ENCODE results near the gene ARHGDIA. TPM values are rescaled to one million over a fixed set of nuclear protein-coding genes. Genes with fewer than 3 reads are reported as not detected.
A peak's percentile ranks its signal among the peaks of the same experiment; 100 is the strongest.

The ARHGDIA gene
- total RNA-seq, 1 experiment from 2014 or later = 304 TPM

DNA sequence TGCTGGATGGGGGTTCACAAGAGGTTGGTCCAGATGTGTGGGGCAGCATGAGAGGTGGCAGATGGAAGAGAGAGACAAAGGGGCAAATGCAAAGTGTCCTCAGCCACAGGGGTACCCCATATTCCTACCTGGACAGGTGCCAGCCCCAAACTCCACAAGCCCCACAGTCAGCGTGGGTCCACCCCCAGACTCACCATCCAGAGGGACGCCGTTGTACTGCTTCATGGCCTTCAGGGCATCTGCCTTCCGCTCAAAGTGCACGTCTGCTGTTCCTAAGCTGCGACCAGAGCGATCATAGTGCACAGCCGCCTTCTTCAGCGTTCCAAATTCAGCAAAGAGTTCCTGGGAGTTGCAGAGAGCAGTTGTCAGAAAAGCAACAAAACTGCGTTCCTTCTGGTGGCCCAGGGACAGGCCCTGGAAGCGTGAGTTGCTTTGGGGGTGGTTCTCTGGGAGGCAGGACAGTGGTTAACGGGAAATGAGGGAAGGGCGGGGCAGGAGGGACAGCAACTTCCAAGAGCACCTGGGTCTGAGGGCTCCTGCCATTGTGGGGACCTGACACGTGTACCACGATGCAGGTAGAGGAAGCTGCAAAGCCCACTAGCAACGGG is 18.0 kb upstream of the ARHGDIA start:
- no peak overlapping the region for H3K27ac ChIP-seq
- H3K27me3 ChIP-seq (replicated peaks) = no peaks in the 10 kb centered on the region
- no peak for DNase-seq (ENCODE audit: low read depth in 1 of 2, low spot score in 2 of 2)
- peaks cover 81% of the 10 kb centered on the region for H3K36me3 ChIP-seq
- H3K4me3 ChIP-seq = no peak overlapping the region
- H3K4me1 ChIP-seq (replicated peaks) = peaks cover 29% of the 10 kb centered on the region
- no peaks in the 10 kb centered on the region for H3K9me3 ChIP-seq (replicated peaks)

DNA sequence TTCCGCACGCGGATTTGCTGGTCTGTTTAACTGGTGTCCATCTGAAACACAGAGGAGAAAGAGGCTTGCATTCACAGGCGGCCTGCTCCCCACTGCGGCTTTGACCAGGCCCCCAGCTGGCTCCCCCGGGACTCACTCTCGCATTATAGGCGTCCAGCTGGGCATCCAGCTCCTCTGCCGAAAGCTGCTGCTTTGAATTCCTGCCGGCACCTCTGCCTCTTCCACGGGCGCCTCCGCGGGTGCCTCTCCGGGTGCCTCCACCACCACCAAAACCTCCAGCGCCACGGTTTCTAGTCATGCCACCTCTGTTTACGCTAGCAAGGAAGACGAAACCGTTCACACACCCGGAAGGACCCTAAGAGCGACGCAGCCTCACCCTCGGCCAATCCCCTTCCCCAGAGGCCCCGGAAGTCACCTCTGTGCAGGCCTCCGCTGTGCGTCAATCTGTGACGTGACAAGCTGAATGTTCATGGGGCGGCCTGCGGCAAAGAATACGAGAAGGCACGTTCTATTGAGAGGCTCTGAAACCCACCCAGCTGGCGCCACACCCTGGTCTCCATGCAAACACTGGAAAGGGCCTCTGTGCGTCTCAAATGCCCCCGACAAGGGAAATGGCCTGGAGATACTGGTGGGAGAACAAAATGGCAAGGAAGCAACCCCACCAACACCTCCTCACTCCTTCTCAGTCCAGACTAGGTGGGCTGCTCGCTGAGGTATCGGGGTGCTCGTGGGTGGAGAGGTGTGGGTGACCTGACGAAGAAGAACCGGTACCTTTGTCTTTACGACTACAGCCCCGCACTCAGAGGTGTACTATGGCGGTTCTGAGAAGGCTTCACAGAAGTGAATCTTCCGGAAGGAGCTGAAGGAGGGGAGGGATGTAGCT is 17.2 kb upstream of the ARHGDIA start:
- DNase-seq (ENCODE audit: low read depth in 1 of 2, low spot score in 2 of 2) = no peak
- H3K27ac ChIP-seq = no peak overlapping the region
- peaks cover 84% of the 10 kb centered on the region for H3K36me3 ChIP-seq
- no peak overlapping the region for H3K4me3 ChIP-seq
- peaks cover 29% of the 10 kb centered on the region for H3K4me1 ChIP-seq (replicated peaks)
- no peaks in the 10 kb centered on the region for H3K9me3 ChIP-seq (replicated peaks)
- H3K27me3 ChIP-seq (replicated peaks) = no peaks in the 10 kb centered on the region

DNA sequence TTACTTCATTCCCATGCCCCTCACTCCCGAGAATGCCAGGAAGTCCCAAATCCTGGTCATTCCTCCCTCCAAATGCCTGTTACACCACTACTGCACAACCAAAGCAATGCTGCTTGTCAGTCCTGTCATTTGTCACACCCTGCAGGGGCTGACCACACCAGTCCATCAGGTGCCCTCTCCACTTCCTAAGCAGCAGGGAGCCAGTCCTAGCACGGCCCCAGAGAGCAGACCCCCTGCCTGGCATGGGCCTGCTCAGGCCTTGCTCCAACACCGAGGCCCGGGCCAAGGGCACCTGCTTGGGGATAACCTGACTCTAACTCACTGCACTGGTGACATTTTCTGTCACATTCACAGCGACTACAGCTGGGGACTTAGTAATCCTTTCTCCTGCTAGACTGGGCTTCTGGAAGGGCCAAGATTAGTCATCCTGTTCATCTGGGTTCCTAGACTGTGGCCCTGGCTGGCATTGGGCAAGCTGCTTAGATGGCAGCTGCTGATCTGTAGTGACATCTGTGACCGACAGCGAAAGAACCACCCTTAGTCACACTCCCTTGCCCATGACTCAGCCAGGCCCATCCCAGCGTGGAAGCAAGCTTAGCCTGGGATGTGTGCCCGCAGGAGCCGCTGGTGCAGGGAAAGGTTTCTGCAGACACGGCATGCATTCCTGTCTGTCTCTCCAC is 14.9 kb upstream of the ARHGDIA start:
- Histone ChIP-seq H3K27ac (no peak overlapping the region), H3K4me1 (replicated peaks) (peaks cover 22% of the 10 kb centered on the region), H3K36me3 (peaks cover 98% of the 10 kb centered on the region), H3K27me3 (replicated peaks) (no peaks in the 10 kb centered on the region), H3K4me3 (no peak overlapping the region), H3K9me3 (replicated peaks) (no peaks in the 10 kb centered on the region)
- DNase-seq (ENCODE audit: low read depth in 1 of 2, low spot score in 2 of 2) = peak in 1 of 2 experiments; percentile 72

DNA sequence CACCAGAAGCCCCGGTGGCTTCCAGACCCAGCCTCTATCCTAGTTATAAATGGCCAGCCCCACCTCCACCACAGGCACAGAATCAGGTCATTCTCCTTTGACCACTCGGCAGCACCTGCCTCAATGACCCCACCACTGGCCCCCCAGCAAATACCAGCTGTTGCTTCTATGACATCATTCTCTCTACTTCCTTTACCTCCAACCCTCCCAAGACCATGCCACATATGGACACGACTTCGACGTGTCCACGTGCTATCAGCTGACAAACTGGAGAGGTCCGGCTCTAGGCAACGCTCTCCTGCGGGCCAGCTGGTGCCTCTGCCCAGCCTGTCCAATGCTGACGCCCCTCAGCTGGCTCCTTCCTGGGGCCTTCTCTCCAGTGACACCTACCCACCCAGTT is 14.3 kb upstream of the ARHGDIA start:
- peaks cover 20% of the 10 kb centered on the region for H3K4me1 ChIP-seq (replicated peaks)
- no peaks in the 10 kb centered on the region for H3K27me3 ChIP-seq (replicated peaks)
- H3K9me3 ChIP-seq (replicated peaks) = no peaks in the 10 kb centered on the region
- peaks cover 99% of the 10 kb centered on the region for H3K36me3 ChIP-seq
- H3K27ac ChIP-seq = no peak overlapping the region
- no peak for DNase-seq (ENCODE audit: low read depth in 1 of 2, low spot score in 2 of 2)
- H3K4me3 ChIP-seq = no peak overlapping the region

DNA sequence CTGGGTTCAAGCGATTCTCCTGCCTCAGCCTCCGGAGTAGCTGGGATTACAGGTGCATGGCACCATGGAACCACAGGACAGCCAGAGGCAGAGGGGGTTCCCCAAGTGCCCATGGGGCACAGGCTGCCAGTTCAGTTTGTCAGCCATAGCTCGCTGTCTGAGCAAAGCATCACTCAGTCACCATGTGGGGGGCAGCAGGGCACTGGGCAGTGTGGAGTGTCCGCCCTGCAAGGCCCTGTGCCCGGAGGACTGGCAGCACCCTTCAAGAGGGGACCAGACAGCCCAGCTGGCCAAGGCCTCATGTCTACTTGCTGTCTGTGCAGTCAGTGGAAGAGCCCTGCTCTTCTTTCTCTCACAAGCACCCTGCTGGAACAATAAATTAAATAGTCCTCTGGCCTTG is 13.8 kb upstream of the ARHGDIA start:
- H3K4me1 ChIP-seq (replicated peaks) = peaks cover 15% of the 10 kb centered on the region
- no peaks in the 10 kb centered on the region for H3K27me3 ChIP-seq (replicated peaks)
- no peaks in the 10 kb centered on the region for H3K9me3 ChIP-seq (replicated peaks)
- peaks cover 99% of the 10 kb centered on the region for H3K36me3 ChIP-seq
- H3K4me3 ChIP-seq = no peak overlapping the region
- no peak overlapping the region for H3K27ac ChIP-seq
- DNase-seq (ENCODE audit: low read depth in 1 of 2, low spot score in 2 of 2) = no peak

DNA sequence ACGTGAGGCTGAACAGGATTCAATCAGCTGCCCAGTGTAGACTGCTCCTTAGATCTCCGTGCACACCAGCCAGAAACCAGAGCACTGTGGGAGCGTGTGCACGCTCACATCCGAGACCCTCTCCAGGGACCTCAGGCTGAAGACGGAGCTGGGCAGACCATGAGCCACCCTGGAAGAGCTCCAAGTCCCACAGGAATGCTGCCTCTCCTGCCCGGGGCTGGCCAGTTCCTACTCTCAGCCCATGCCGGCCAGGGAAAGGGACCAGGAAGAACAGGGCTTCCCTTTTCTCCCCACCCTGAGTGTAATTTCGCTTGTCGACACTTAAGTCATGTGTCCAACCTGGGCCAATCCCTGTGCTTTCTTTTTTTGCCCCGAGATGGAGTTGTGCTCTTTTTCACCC is 13.4 kb upstream of the ARHGDIA start:
- no peak for DNase-seq (ENCODE audit: low read depth in 1 of 2, low spot score in 2 of 2)
- peaks cover 99% of the 10 kb centered on the region for H3K36me3 ChIP-seq
- peaks cover 11% of the 10 kb centered on the region for H3K4me1 ChIP-seq (replicated peaks)
- H3K9me3 ChIP-seq (replicated peaks) = no peaks in the 10 kb centered on the region
- H3K27me3 ChIP-seq (replicated peaks) = no peaks in the 10 kb centered on the region
- no peak overlapping the region for H3K4me3 ChIP-seq
- H3K27ac ChIP-seq = no peak overlapping the region

DNA sequence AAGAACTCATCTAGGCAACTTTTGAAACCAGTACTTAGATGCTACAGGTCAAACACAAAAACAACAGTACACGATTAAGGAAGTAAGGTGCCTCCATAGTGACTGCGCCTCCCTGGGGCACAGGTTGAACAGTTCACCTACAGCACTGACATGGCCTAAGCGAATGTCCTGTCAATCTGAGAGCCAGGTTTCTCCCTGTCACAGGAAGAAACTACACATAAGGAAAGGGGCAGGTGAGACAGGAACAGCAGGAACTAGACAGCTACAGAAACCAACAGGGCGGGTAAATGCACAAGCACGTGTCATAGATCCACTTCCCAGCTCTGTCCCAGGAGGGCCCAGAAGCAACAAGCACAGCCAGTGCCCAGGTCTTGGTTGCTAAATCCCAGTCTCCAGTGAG is 8.0 kb upstream of the ARHGDIA start:
- no peak for DNase-seq (ENCODE audit: low read depth in 1 of 2, low spot score in 2 of 2)
- Histone ChIP-seq H3K27ac (no peak overlapping the region), H3K27me3 (replicated peaks) (no peaks in the 10 kb centered on the region), H3K36me3 (peaks cover 68% of the 10 kb centered on the region), H3K9me3 (replicated peaks) (no peaks in the 10 kb centered on the region), H3K4me3 (no peak overlapping the region), H3K4me1 (replicated peaks) (no peaks in the 10 kb centered on the region)

DNA sequence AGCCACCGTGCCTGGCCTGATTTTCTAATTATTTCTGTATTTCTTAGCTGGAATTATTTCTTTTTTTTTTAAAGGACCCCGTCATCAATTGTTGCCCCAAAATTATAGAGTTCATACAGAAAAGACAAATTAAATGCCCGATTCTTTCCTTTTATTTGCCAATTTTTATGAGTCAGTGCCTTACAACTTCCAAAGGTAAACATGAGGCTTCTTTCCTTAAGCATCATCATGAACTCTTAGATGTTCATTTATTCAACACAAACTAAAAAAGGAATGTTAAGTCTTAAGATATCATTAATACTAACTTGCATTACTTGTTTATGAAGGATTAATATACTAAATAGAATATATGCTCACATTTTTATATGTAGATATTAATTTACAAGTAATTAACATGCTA is 7.2 kb upstream of the ARHGDIA start:
- H3K27me3 ChIP-seq (replicated peaks) = no peaks in the 10 kb centered on the region
- no peaks in the 10 kb centered on the region for H3K4me1 ChIP-seq (replicated peaks)
- no peaks in the 10 kb centered on the region for H3K9me3 ChIP-seq (replicated peaks)
- H3K27ac ChIP-seq = no peak overlapping the region
- H3K36me3 ChIP-seq = peaks cover 59% of the 10 kb centered on the region
- DNase-seq (ENCODE audit: low read depth in 1 of 2, low spot score in 2 of 2) = no peak
- no peak overlapping the region for H3K4me3 ChIP-seq

DNA sequence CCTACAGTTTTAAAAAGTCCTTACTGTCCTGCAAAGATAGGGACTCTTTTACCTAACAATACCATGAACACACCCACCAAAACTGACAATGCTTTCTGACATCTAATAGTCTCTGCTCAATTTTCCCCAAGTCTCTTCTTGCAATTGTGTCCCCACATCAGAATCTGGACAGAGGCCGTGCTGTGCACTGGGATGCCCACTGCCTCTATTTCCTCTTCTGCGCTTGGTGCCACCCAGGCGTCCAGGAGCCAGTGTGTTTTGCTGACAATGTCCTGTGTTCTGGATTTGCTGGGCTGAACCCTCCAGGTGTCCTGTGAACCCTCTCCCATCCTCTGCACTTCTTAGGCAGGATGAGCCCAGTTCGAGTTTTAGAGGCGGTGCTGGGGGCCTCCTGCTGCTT is 6.4 kb upstream of the ARHGDIA start:
- Histone ChIP-seq H3K9me3 (replicated peaks) (no peaks in the 10 kb centered on the region), H3K27me3 (replicated peaks) (no peaks in the 10 kb centered on the region), H3K36me3 (peaks cover 57% of the 10 kb centered on the region), H3K4me1 (replicated peaks) (no peaks in the 10 kb centered on the region; the same call in 1 of the 2 replicates), H3K4me3 (no peak overlapping the region), H3K27ac (no peak overlapping the region)
- no peak for DNase-seq (ENCODE audit: low read depth in 1 of 2, low spot score in 2 of 2)

DNA sequence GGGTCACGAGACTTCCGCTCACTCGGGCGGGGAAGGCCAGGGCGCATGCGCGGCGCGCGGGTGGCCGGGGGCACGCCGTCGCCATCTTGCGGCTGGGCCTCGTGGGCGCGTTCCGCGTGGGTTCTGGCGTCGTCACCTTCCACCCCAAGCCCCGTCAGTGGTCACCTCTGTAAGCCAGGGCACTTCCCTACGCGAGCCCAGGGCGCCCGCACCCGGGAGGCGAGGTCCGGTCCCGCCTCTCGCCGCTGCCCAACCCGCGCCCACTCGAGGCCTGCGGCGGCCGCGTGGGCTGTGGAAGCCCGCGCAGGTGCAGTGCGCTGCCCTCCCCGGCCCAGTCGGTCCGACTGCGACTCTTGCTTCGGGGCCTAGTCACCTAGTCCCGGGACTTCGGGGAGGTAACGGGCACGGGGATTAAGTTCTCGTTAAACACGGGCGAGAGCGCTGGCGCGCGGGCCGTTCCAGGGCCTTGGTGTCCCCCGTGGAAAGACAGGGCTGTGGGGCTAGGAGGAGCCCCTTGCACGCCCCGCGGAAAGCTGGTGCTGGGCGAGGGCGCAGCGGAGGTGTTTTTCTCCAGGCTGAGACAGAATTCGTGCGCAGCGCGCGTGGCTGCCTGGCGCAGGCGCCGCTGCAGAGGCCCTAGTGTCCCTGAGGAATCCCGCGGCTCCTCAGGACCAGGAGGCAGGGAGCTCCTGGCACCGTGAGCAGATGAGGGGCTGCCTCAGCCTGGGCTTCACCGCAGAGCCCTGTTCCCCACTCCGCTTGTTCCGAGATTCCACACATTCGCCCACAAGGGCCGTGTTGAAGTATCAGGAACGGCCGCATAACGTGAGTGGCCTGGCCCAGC is 472 bp upstream of the ARHGDIA start:
- peak; percentile 88 to 98 for DNase-seq (ENCODE audit: low read depth in 1 of 2, low spot score in 2 of 2)
- Histone ChIP-seq H3K27me3 (replicated peaks) (no peaks in the 10 kb centered on the region), H3K27ac (peak overlapping the region; percentile 87), H3K4me3 (peak overlapping the region; percentile 98), H3K4me1 (replicated peaks) (peaks cover 50% of the 10 kb centered on the region), H3K9me3 (replicated peaks) (no peaks in the 10 kb centered on the region; the same call in 1 of the 2 replicates), H3K36me3 (peaks cover 57% of the 10 kb centered on the region)

DNA sequence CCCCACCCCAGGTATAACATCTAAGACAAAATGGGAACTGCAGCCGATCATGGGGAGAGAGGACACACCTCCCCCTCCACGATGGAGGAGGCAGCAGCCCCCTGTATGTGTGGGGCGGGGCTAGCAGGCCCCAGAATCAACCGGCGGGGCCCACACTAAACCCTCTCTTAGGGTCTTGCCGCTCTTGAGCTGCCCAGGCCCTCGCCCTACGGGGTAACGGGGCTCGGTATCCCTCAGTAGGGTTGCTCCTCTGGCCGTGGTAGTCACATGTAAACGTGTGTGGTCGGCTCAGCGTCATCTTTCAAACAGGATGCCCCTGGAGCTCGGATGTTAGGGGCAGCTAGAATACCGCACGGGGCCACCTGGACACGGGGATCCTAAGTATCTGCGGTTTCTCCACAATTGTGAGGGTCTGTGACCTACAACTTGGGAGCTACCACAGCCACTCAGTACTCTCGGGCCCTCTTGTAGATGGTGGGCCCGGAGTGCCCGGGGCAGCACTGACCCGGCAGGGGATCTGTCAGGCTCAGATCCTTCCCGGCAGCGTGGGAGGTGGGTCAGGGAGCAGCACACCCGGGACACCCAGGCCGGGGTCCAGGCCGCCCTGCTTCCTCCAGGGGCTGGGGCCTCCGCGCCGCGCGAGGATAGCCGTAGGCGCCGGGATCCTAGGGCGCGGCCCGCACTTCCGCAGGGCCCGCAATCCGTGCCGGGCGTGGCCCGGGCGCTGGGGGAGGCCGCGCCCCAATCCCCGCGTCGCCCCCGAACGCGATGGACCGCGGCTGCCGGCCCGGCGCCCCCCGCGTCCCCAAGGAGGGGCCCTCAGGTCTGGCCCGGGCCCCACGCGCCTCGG is 781 bp downstream of the ARHGDIA start:
- peak; percentile 76 to 84 for DNase-seq (ENCODE audit: low read depth in 1 of 2, low spot score in 2 of 2)
- no peaks in the 10 kb centered on the region; the same call in 1 of the 2 replicates for H3K9me3 ChIP-seq (replicated peaks)
- H3K4me3 ChIP-seq = peak overlapping the region; percentile 98
- peaks cover 50% of the 10 kb centered on the region for H3K4me1 ChIP-seq (replicated peaks)
- peak overlapping the region; percentile 93 for H3K27ac ChIP-seq
- H3K27me3 ChIP-seq (replicated peaks) = no peaks in the 10 kb centered on the region
- H3K36me3 ChIP-seq = peaks cover 66% of the 10 kb centered on the region

DNA sequence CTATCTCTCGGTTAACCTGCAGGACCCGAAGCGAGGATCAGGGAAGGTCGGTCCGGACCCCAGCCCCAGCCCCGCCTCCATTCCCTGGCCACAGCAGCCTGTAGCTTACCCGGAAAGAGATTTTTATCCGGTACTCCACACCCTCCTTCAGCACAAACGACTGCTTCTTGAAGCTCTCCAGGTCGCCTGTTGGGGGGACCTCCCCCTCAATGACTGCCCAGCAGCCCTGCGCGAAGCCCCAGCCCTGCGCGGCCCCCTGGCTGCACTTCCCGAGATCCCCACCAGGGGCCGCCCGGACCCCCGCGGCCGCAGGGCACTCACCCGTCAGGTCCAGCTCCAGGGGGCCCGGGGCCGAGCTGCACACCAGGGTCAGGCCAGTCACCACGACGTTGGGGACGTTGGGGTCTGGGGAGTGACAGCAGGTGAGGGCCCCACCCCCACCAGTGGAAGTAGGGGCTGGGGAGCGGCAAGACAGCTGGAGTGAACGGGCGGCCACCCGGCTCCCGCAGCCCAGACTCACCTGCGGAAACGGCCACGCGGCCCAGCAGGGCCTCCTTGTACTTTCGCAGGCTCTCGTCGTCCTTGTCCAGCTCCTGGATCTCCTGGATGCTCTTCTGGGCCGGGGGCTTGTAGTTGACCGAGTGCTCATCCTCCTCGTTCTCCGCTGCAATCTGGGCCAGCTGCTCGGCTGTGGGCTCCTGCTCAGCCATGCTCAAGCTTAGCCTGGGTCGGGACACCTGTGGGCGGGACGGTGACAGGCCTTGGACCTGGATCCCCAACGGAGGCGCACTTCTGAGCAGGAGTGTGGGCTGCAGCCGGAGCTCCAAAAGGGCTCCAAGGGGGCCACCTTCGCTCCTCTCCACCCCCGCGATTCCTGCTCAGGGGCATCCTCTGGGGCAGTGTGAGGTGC is 1.7 kb downstream of the ARHGDIA start:
- Histone ChIP-seq H3K9me3 (replicated peaks) (no peaks in the 10 kb centered on the region; the same call in 1 of the 2 replicates), H3K4me3 (peak overlapping the region; percentile 98), H3K4me1 (replicated peaks) (peaks cover 50% of the 10 kb centered on the region), H3K36me3 (peaks cover 74% of the 10 kb centered on the region), H3K27me3 (replicated peaks) (no peaks in the 10 kb centered on the region), H3K27ac (peak overlapping the region; percentile 93)
- DNase-seq (ENCODE audit: low read depth in 1 of 2, low spot score in 2 of 2) = peak; percentile 70 to 72

Measured in SJSA1 (cell line).